NCI-H345 treated with DMSO at 0.1 percent for 48 hours (cell line): ENCODE measurements around the gene SLC25A13.

Experiments used
- DNase-seq: peaks from one replicate; lab custom pipeline; 2025; ENCODE audit not compliant: unreplicated experiment; lab: John Stamatoyannopoulos, UW

SLC25A13 gene

GRCh38 chr7:96104984-96105383 lies 216.9 kb downstream of the SLC25A13 start:
- no peak for DNase-seq

- no peak for DNase-seq
These were observed 219.6 kb downstream of the SLC25A13 start for GRCh38 chr7:96102096-96102811.

- no peak for DNase-seq
These were observed 221.2 kb downstream of the SLC25A13 start for GRCh38 chr7:96100737-96101136.

GRCh38 chr7:96097835-96098234 lies 224.1 kb downstream of the SLC25A13 start:
- no peak for DNase-seq

- DNase-seq, result no peak
These were observed 228.5 kb downstream of the SLC25A13 start for GRCh38 chr7:96093435-96093834.

- no peak for DNase-seq
These were observed 231.1 kb downstream of the SLC25A13 start for GRCh38 chr7:96090756-96091155.

GRCh38 chr7:96089511-96089910 lies 232.4 kb downstream of the SLC25A13 start:
- DNase-seq, result no peak

- no peak for DNase-seq
These were observed 233.3 kb downstream of the SLC25A13 start for GRCh38 chr7:96088579-96088978.

GRCh38 chr7:96085953-96086352 lies 235.9 kb downstream of the SLC25A13 start:
- DNase-seq, result no peak

GRCh38 chr7:96084881-96085553 lies 236.9 kb downstream of the SLC25A13 start:
- no peak for DNase-seq

GRCh38 chr7:96080027-96080426 lies 241.9 kb downstream of the SLC25A13 start:
- no peak for DNase-seq

- DNase-seq, result peak; percentile 28
These were observed 245.6 kb downstream of the SLC25A13 start for GRCh38 chr7:96076350-96076707.

- DNase-seq, result peak; percentile 81
These were observed 246.2 kb downstream of the SLC25A13 start for GRCh38 chr7:96075510-96076349.

GRCh38 chr7:96074871-96075270 lies 247.0 kb downstream of the SLC25A13 start:
- DNase-seq, result no peak
